GM18907 (cell line): Measurements from ENCODE around the gene FIGNL2.
"Not testable (repeated sequence)": the region's sequence is repeated elsewhere in the genome, so short reads cannot be mapped to it uniquely, and the experiment has no call there.

Source experiments
- ATAC-seq: cut with Tn5 transposase; IDR thresholded peaks from one replicate; pipeline ENCODE4 v1.9.1; 2021; ENCODE audit warnings: mild to moderate bottlenecking, moderate library complexity; ENCODE audit not compliant: unreplicated experiment

FIGNL2 gene

GRCh38 chr12:51837286-51837685 is 11.2 kb downstream of the FIGNL2 start:
- ATAC-seq = no peak

- ATAC-seq = no peak
These were observed 11.7 kb downstream of the FIGNL2 start for GRCh38 chr12:51836827-51837173.

- ATAC-seq = no peak
These were observed 12.3 kb downstream of the FIGNL2 start for GRCh38 chr12:51836041-51836826.

- no peak for ATAC-seq
These were observed 14.1 kb downstream of the FIGNL2 start for GRCh38 chr12:51834411-51834810.

GRCh38 chr12:51833448-51834227 is 14.9 kb downstream of the FIGNL2 start:
- ATAC-seq = no peak

GRCh38 chr12:51832354-51833107 is 16.0 kb downstream of the FIGNL2 start:
- no peak for ATAC-seq

- not testable (repeated sequence) for ATAC-seq
These were observed 16.7 kb downstream of the FIGNL2 start for GRCh38 chr12:51831817-51832216.

GRCh38 chr12:51829641-51830040 is 18.9 kb downstream of the FIGNL2 start:
- no peak for ATAC-seq

GRCh38 chr12:51829011-51829481 is 19.5 kb downstream of the FIGNL2 start:
- no peak for ATAC-seq

GRCh38 chr12:51827925-51828818 is 20.3 kb downstream of the FIGNL2 start:
- no peak for ATAC-seq

- no peak for ATAC-seq
These were observed 21.6 kb downstream of the FIGNL2 start for GRCh38 chr12:51826881-51827280.

GRCh38 chr12:51825216-51825615 is 23.3 kb downstream of the FIGNL2 start:
- ATAC-seq = no peak

GRCh38 chr12:51823875-51824565 is 24.5 kb downstream of the FIGNL2 start:
- ATAC-seq = no peak

GRCh38 chr12:51822956-51823355 is 25.6 kb downstream of the FIGNL2 start:
- no peak for ATAC-seq

- ATAC-seq = no peak
These were observed 26.3 kb downstream of the FIGNL2 start for GRCh38 chr12:51822261-51822616.

- no peak for ATAC-seq
These were observed 26.9 kb downstream of the FIGNL2 start for GRCh38 chr12:51821440-51822260.

GRCh38 chr12:51820526-51821439 is 27.7 kb downstream of the FIGNL2 start:
- ATAC-seq = no peak
